GM18499 (cell line): ENCODE measurements around the gene PEF1.
A peak's percentile ranks its signal among the peaks of the same experiment; 100 is the strongest.

Experiments used
- ATAC-seq: cut with Tn5 transposase; IDR thresholded peaks from one replicate; pipeline ENCODE4 v1.9.1; 2021; ENCODE audit warnings: moderate number of reproducible peaks; ENCODE audit not compliant: insufficient read depth, unreplicated experiment

The PEF1 gene

GRCh38 chr1:31644560-31645273 is at the start of gene PEF1:
TSS of gene PEF1 (minus strand) at chr1:31644876. CDS start at chr1:31644864, 12 bp downstream.
- ATAC-seq: peak; percentile 63

- no peak for ATAC-seq
Measured at GRCh38 chr1:31693231-31693630, 48.6 kb upstream of the PEF1 start.

- ATAC-seq: no peak
Measured at GRCh38 chr1:31691951-31692350, 47.3 kb upstream of the PEF1 start.

GRCh38 chr1:31691446-31691845 is 46.8 kb upstream of the PEF1 start:
- no peak for ATAC-seq

GRCh38 chr1:31690921-31691320 is 46.2 kb upstream of the PEF1 start:
- ATAC-seq: no peak

- no peak for ATAC-seq
Measured at GRCh38 chr1:31689854-31690253, 45.2 kb upstream of the PEF1 start.

- no peak for ATAC-seq
Measured at GRCh38 chr1:31689379-31689778, 44.7 kb upstream of the PEF1 start.

GRCh38 chr1:31688233-31688918 is 43.7 kb upstream of the PEF1 start:
- ATAC-seq: no peak

- no peak for ATAC-seq
Measured at GRCh38 chr1:31687601-31688000, 42.9 kb upstream of the PEF1 start.

GRCh38 chr1:31685795-31686194 is 41.1 kb upstream of the PEF1 start:
- no peak for ATAC-seq

GRCh38 chr1:31683997-31684396 is 39.3 kb upstream of the PEF1 start:
- no peak for ATAC-seq

- no peak for ATAC-seq
Measured at GRCh38 chr1:31681415-31681814, 36.7 kb upstream of the PEF1 start.

- no peak for ATAC-seq
Measured at GRCh38 chr1:31679676-31680230, 35.1 kb upstream of the PEF1 start.

GRCh38 chr1:31679091-31679490 is 34.4 kb upstream of the PEF1 start:
- no peak for ATAC-seq

- no peak for ATAC-seq
Measured at GRCh38 chr1:31678681-31679080, 34.0 kb upstream of the PEF1 start.

GRCh38 chr1:31677949-31678348 is 33.3 kb upstream of the PEF1 start:
- no peak for ATAC-seq

- ATAC-seq: no peak
Measured at GRCh38 chr1:31677401-31677800, 32.7 kb upstream of the PEF1 start.

GRCh38 chr1:31675756-31676155 is 31.1 kb upstream of the PEF1 start:
- no peak for ATAC-seq

GRCh38 chr1:31675161-31675560 is 30.5 kb upstream of the PEF1 start:
- ATAC-seq: no peak

- ATAC-seq: no peak
Measured at GRCh38 chr1:31674626-31675025, 29.9 kb upstream of the PEF1 start.

GRCh38 chr1:31673433-31673832 is 28.8 kb upstream of the PEF1 start:
- no peak for ATAC-seq

GRCh38 chr1:31672986-31673385 is 28.3 kb upstream of the PEF1 start:
- ATAC-seq: no peak
